ENCODE results near the gene CNNM2. TPM values are rescaled to one million over a fixed set of nuclear protein-coding genes. Genes with fewer than 3 reads are reported as not detected.
A peak's percentile ranks its signal among the peaks of the same experiment; 100 is the strongest.

The CNNM2 gene
- total and polyA plus RNA-seq, 8 donors = 0.76 to 45.5 (median 6.3) TPM

DNA sequence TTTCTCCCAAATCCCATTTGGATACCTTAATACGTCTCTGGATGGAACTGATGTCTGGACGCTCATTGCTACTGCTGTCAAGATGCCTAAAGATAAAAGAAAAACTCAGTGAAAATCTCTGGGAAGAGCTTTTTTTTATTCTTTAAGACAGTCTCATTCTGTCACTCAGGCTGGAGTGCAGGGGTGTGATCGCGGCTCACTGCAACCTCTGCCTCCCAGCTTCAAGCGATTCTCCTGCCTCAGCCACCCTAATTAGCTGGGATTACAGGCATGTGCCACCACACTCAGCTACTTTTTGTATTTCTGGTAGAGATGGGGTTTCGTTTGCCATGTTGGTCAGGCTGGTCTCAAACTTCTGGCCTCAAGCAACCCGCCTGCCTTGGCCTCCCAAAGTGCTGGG, 172.8 kb downstream of the CNNM2 start:
- no peak for DNase-seq
- Histone ChIP-seq H3K36me3 (peaks cover 65 to 100% (median 96%) of the 10 kb centered on the region in 4 donors), H3K27ac (no peak overlapping the region), H3K27me3 (no peaks in the 10 kb centered on the region), H3K4me3 (no peak overlapping the region), H3K4me1 (peaks cover 0 to 16% (median 2%) of the 10 kb centered on the region in 4 donors), H3K9me3 (no peaks in the 10 kb centered on the region)
- 94 to 98% (median 97%) methylated on average over 7 of the region's 7 CpGs for WGBS, 5 donors
- intact Hi-C loops (cut with DNase I; ENCODE audit: low total_unique reads) = no loop called here
- TF ChIP-seq POLR2A (IDR thresholded peaks at IDR 0.05) (no peak), EP300 (IDR thresholded peaks at IDR 0.05) (no peak), POLR2AphosphoS5 (IDR thresholded peaks at IDR 0.05) (no peak)
- TF ChIP-seq, protein P1, sequence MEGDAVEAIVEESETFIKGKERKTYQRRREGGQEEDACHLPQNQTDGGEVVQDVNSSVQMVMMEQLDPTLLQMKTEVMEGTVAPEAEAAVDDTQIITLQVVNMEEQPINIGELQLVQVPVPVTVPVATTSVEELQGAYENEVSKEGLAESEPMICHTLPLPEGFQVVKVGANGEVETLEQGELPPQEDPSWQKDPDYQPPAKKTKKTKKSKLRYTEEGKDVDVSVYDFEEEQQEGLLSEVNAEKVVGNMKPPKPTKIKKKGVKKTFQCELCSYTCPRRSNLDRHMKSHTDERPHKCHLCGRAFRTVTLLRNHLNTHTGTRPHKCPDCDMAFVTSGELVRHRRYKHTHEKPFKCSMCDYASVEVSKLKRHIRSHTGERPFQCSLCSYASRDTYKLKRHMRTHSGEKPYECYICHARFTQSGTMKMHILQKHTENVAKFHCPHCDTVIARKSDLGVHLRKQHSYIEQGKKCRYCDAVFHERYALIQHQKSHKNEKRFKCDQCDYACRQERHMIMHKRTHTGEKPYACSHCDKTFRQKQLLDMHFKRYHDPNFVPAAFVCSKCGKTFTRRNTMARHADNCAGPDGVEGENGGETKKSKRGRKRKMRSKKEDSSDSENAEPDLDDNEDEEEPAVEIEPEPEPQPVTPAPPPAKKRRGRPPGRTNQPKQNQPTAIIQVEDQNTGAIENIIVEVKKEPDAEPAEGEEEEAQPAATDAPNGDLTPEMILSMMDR (IDR thresholded peaks at IDR 0.05) = no peak

DNA sequence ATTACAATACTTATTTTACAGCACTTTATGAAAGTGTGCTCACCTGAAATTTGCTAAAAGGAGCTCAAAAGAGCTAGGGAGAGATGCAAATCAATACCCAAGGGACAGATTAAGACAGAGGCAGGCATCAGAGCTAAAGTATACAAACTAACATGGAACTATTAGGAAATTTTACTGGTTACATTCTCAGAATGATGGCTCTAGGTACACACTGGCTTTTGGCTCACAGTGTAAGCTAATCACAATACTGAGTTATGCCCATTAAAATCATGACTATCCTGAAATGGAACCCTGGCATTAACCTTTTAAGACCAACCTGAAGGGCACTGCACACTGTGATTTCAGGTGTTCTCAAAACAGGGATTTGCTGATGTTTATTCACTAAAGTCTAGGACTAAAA, 176.9 kb downstream of the CNNM2 start:
- intact Hi-C loops (cut with DNase I; ENCODE audit: low total_unique reads) = no loop called here
- no peak overlapping the region for H3K27ac ChIP-seq
- no peak overlapping the region for H3K4me3 ChIP-seq
- H3K4me1 ChIP-seq = peaks cover 0 to 34% (median 0%) of the 10 kb centered on the region in 4 donors
- no peaks in the 10 kb centered on the region for H3K27me3 ChIP-seq
- DNase-seq = no peak
- TF ChIP-seq POLR2AphosphoS5 (IDR thresholded peaks at IDR 0.05) (no peak), POLR2A (IDR thresholded peaks at IDR 0.05) (no peak), EP300 (IDR thresholded peaks at IDR 0.05) (no peak)
- TF ChIP-seq, protein P1 (IDR thresholded peaks at IDR 0.05) = no peak
- peaks cover 56 to 100% (median 97%) of the 10 kb centered on the region in 4 donors for H3K36me3 ChIP-seq
- H3K9me3 ChIP-seq = no peaks in the 10 kb centered on the region

DNA sequence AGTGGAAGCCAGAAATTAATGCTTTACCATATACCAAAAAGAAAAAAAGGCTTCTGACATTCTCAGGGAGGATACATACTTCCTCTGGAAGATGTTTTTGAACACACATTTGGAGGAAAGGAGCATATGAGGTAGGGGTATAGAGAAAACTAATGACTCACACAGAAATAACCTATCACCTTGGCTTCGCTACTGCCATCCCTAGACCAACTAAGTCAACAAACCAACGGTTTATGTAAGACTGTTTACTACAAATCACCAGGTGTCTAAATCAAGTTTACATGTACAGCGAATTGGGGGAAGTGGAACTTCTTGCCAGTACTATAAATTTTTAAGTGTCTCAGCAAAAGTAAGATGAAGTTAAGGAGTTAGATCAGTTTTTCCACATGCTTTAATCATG, 178.0 kb downstream of the CNNM2 start:
- no peak for TF ChIP-seq POLR2AphosphoS5 (IDR thresholded peaks at IDR 0.05)
- no peak for TF ChIP-seq POLR2A (IDR thresholded peaks at IDR 0.05)
- TF ChIP-seq, protein P1 (IDR thresholded peaks at IDR 0.05) = no peak
- no peak for TF ChIP-seq EP300 (IDR thresholded peaks at IDR 0.05)
- Histone ChIP-seq H3K4me3 (no peak overlapping the region), H3K4me1 (peaks cover 0 to 34% (median 0%) of the 10 kb centered on the region in 4 donors), H3K9me3 (no peaks in the 10 kb centered on the region), H3K36me3 (peaks cover 54 to 100% (median 97%) of the 10 kb centered on the region in 4 donors), H3K27me3 (no peaks in the 10 kb centered on the region), H3K27ac (peak overlapping the region in 1 of 5 donors; percentile 29)
- intact Hi-C loops (cut with DNase I; ENCODE audit: low total_unique reads) = no loop called here
- WGBS, 5 donors = 53 to 74% (median 66%) methylated on average over 3 of the region's 3 CpGs
- no peak for DNase-seq

DNA sequence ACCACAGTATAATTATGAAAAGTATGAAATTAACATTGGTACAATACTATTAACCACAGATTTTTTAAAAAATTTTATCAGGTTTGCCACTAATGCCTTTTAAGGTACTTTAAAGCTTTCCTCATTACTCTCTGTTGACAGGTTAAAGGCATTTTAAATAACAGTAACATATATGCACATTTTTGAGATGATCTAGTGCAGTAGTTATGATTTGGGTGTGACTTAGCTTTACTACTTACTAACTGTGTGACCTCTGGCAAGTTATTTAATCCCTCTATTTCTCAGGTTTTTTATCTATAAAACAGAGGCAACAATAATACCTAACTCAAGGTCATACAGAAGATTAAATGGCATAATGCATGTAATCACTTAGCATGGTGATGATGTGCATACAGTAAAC, 180.1 kb downstream of the CNNM2 start:
- H3K4me1 ChIP-seq = peaks cover 0 to 34% (median 2%) of the 10 kb centered on the region in 4 donors
- TF ChIP-seq EP300 (IDR thresholded peaks at IDR 0.05) = no peak
- no peak for TF ChIP-seq POLR2A (IDR thresholded peaks at IDR 0.05)
- no peak for TF ChIP-seq POLR2AphosphoS5 (IDR thresholded peaks at IDR 0.05)
- TF ChIP-seq, protein P1 (IDR thresholded peaks at IDR 0.05) = no peak
- no peaks in the 10 kb centered on the region for H3K9me3 ChIP-seq
- peaks cover 35 to 100% (median 92%) of the 10 kb centered on the region in 4 donors for H3K36me3 ChIP-seq
- H3K27ac ChIP-seq = no peak overlapping the region
- no peak for DNase-seq
- H3K27me3 ChIP-seq = no peaks in the 10 kb centered on the region
- intact Hi-C loops (cut with DNase I; ENCODE audit: low total_unique reads) = no loop called here
- no peak overlapping the region for H3K4me3 ChIP-seq
